Peyer's patch (tissue), 4 donors: ENCODE data around the gene TRERF1.

Experiments used
- POLR2A ChIP-seq, 2 donors: fragments of 450-650 bp; IDR thresholded peaks; one replicate each; pipeline ENCODE4 v1.5.1; 2017; ENCODE audit warnings: antibody characterized with exemption in 2 of 2, mild to moderate bottlenecking in 2 of 2, moderate library complexity in 2 of 2
- TF ChIP-seq, protein P1 (sequence below), 6 experiments: fragments of 450-650 bp in 4 of 6; fragments of 200-600 bp in 2 of 6; sonication (generic) in 1 of 6; IDR thresholded peaks; one replicate each; pipeline ENCODE4 v1.5.1; 2017 to 2019; ENCODE audit warnings: antibody characterized with exemption in 6 of 6, mild to moderate bottlenecking in 3 of 6, moderate library complexity in 1 of 6

DNA sequence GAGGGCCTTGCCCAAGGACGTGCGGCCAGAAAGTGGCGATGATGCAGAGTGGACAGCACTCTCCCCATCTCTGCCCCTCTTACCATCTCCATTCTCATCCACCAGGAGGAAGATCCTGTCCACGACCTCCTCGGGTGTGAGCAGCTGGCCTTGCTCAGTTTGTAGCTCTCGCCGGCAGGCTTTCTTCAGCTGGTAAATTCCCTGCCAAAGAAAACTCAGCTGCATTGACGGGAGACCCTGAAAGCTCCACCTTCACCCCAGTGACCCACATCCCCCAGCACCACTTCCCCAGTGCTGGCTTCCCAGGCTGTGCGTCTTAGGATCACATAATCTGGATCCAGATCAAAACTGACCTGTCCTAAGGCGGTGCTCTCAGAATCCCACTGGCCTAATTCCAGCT lies 266.1 kb downstream of the TRERF1 start:
- TF ChIP-seq, protein P1, sequence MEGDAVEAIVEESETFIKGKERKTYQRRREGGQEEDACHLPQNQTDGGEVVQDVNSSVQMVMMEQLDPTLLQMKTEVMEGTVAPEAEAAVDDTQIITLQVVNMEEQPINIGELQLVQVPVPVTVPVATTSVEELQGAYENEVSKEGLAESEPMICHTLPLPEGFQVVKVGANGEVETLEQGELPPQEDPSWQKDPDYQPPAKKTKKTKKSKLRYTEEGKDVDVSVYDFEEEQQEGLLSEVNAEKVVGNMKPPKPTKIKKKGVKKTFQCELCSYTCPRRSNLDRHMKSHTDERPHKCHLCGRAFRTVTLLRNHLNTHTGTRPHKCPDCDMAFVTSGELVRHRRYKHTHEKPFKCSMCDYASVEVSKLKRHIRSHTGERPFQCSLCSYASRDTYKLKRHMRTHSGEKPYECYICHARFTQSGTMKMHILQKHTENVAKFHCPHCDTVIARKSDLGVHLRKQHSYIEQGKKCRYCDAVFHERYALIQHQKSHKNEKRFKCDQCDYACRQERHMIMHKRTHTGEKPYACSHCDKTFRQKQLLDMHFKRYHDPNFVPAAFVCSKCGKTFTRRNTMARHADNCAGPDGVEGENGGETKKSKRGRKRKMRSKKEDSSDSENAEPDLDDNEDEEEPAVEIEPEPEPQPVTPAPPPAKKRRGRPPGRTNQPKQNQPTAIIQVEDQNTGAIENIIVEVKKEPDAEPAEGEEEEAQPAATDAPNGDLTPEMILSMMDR (IDR thresholded peaks at IDR 0.05) = no peak
- no peak for TF ChIP-seq POLR2A (IDR thresholded peaks at IDR 0.05)
